K562 (cell line): ENCODE results near the gene ANO3. TPM values are rescaled to one million over a fixed set of nuclear protein-coding genes. Genes with fewer than 3 reads are reported as not detected.

Source experiments
- ELK3 ChIP-seq: fragments of 450-650 bp; formaldehyde crosslinking; IDR thresholded peaks from 2 replicates; pipeline ENCODE4 v1.4.0; 2020; ENCODE audit warnings: mild to moderate bottlenecking
- HMGN3 ChIP-seq: IDR thresholded peaks from 2 replicates; pipeline ENCODE4 v1.6.1; 2011; ENCODE audit warnings: borderline replicate concordance, low read depth, mild to moderate bottlenecking, mixed read lengths, low read length; ENCODE audit not compliant: insufficient read length; ENCODE audit errors: extremely low read depth
- HNRNPL ChIP-seq: fragments of 200-400 bp; formaldehyde crosslinking; IDR thresholded peaks from 2 replicates; pipeline ENCODE4 v1.6.1; 2017; ENCODE audit warnings: low read depth, mild to moderate bottlenecking, low read length
- NR4A1 ChIP-seq, 2 experiments: fragments of 250-450 bp in 1 of 2; fragments of 450-650 bp in 1 of 2; sonication (Bioruptor Pico) in 1 of 2; IDR thresholded peaks; 2 replicates each; pipeline versions ENCODE4 v1.4.0 to v1.6.1; 2016 to 2020; ENCODE audit warnings: mild to moderate bottlenecking in 2 of 2, missing compliant biosample characterization in 1 of 2, missing genetic modification characterization in 1 of 2, moderate library complexity in 1 of 2
- SIN3A ChIP-seq, 2 experiments: fragments of 150-350 bp in 1 of 2; IDR thresholded peaks; 2 replicates each; pipeline ENCODE4 v1.6.1; 2011 to 2016; ENCODE audit warnings: borderline replicate concordance in 2 of 2, low read depth in 2 of 2, low read length in 2 of 2, mild to moderate bottlenecking in 2 of 2, moderate library complexity in 2 of 2; ENCODE audit not compliant: control insufficient read depth in 1 of 2
- SMC3 ChIP-seq: conservative IDR thresholded peaks from 2 replicates; pipeline ENCODE4 v1.6.1; 2011; ENCODE audit warnings: low read depth, low read length, improper control_type of control experiment; ENCODE audit not compliant: insufficient read depth
- SREBF1 ChIP-seq: fragments of 150-350 bp; IDR thresholded peaks from 2 replicates; pipeline ENCODE4 v1.6.1; 2014; ENCODE audit warnings: antibody characterized with exemption, low read depth, low read length, borderline replicate concordance
- ZEB2 ChIP-seq: fragments of 450-650 bp; IDR thresholded peaks from 2 replicates; pipeline ENCODE4 v1.6.1; 2016
- ZNF133 ChIP-seq: fragments of 250-450 bp; sonication (Bioruptor Pico); IDR thresholded peaks from 2 replicates; pipeline ENCODE4 v1.4.0; 2020; ENCODE audit warnings: mild to moderate bottlenecking
- ZNF280A ChIP-seq: fragments of 450-650 bp; IDR thresholded peaks from 2 replicates; pipeline ENCODE4 v1.6.1; 2018; ENCODE audit warnings: mild to moderate bottlenecking, low read depth; ENCODE audit not compliant: partially characterized antibody
- polyA plus RNA-seq, 8 experiments: library from polyadenylated mRNA; depleted of rRNA in 4 of 8; stranded (reverse) in 5 of 8; unstranded in 3 of 8; fragments of >200 nt; fragmentation: Nextera tagmentation in 2 of 8; fragmentation: Illumina TruSeq in 1 of 8; extraction: Ambion mirVana in 2 of 8; extraction: Trizol in 1 of 8; gene quantifications; 2 replicates each; pipeline versions ENCODE4 v1.2.1 to v1.2.3, GENCODE V29; 2011 to 2014; ENCODE audit warnings: inconsistent platforms in 1 of 8, missing spikeins in 1 of 8
- total RNA-seq, 7 experiments: library from RNA; depleted of rRNA in 6 of 7; stranded (reverse); fragments of >200 nt in 6 of 7; fragmentation: Illumina TruSeq in 2 of 7; extraction: Trizol in 2 of 7; gene quantifications; 2 replicates each; pipeline versions ENCODE4 v1.2.1 to v1.2.3, GENCODE V29; 2011 to 2021; ENCODE audit warnings: low replicate concordance in 1 of 7

The ANO3 gene
- total and polyA plus RNA-seq, 9 of the 15 experiments (the other 6 are each of a cell fraction or from before 2014, with no cell fraction given) = 0.01 to 0.13 (median 0.04) TPM; not detected in 1

DNA sequence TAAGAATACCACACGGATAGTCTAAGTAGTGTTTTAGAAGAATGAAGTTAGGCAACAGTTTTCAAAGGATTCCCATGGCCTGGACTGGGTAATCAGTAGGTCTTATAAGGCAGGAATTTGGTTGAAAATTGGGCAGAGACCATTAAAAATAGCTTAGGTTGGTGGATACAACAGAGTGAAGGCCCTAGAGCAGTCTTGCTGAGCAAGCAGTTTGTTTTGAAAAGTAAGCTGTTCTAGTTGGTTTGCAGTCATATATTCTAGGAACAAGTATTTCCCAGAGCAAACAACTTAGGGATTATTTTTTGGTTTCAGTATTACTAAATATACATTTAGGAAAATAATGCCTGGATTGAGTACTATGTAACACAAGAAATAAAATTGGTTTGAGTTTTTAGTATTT, 175.3 kb downstream of the ANO3 start (continued):
- TF ChIP-seq ELK3 (CRISPR knock-in tag) (no peak), ZNF133 (no peak), NR4A1 (CRISPR knock-in tag; IDR thresholded peaks at IDR 0.05) (no peak), NR4A1 (tag; IDR thresholded peaks at IDR 0.05) (no peak), HNRNPL (no peak), SMC3 (no peak), ZEB2 (no peak), ZNF280A (no peak), SIN3A (IDR thresholded peaks at IDR 0.05; ENCODE audit: borderline replicate concordance in 2 of 2, control insufficient read depth in 1 of 2, low read depth in 2 of 2, low read length in 2 of 2) (no peak), HMGN3 (no peak), SREBF1 (no peak)
